Right kidney (tissue), 1 donor: ENCODE results near the gene TLNRD1.

Experiments used
- DNase-seq: peaks from one replicate; pipeline ENCODE4 v3.0.0-alpha.2; 2016

The TLNRD1 gene

DNA sequence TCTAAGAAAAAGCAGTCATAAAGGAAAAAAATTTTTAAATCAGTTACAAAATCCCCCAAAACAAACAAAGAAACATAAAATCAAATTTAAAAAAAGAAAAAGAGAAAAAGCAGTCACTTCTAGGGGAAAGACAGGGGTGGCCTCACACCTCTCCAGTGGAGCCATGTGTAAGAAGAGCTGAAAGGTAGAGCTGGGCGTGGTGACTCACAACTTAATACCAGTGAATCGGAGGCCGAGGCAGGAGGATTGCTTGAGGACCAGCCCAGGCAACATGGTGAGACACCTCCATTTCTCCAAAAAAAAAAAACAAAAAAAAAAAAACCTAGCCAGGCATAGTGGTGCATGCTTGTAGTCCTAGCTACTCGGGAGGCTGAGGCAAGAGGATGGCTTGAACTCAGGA, 25.8 kb upstream of the TLNRD1 start:
- no peak for DNase-seq

DNA sequence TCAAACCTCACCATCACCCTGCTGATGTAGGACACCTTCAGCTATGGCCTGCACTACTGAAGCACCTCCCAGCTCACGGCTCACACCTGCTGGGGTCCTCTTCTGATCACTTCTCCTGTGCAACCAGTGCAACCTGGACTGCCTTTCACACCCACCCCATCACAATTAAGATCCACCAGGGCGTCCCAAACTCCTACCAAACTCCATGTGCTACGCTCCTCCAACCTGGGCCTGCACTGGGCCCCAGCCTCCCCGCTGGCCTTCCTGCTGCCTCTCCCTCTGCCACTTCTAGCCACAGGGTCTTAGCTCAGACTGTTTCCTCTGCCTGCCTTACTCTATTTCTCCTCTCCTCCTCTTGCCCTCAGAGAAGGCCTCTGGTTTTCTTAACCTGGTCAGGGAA, 23.9 kb upstream of the TLNRD1 start:
- DNase-seq, result no peak

GRCh38 chr15:80977627-80978036, 23.1 kb upstream of the TLNRD1 start:
- no peak for DNase-seq

- DNase-seq, result no peak
Measured at GRCh38 chr15:80978685-80979329, 21.9 kb upstream of the TLNRD1 start.

- no peak for DNase-seq
Measured at GRCh38 chr15:80979538-80980200, 21.1 kb upstream of the TLNRD1 start.

- DNase-seq, result no peak
Measured at GRCh38 chr15:80982205-80982604, 18.5 kb upstream of the TLNRD1 start.

DNA sequence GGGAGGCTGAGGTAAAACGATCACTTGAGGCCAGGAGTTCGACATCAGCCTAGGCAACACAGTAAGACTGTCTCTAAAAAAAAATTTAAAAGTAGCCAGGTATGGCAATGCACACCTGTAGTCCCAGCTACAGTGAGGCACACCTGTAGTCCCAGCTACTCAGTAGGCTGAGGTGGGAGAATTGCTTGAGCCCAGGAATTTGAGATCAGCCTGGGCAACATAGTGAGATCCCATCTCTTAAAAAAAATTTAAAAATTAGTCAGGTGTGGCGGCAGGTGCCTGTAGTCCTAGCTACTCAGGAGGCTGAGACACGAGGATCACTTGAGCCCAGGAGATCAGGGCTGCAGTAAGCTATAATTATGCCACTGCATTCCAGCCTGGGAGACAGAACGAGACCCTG, 17.9 kb upstream of the TLNRD1 start:
- DNase-seq, result no peak

- no peak for DNase-seq
Measured at GRCh38 chr15:80984856-80985255, 15.9 kb upstream of the TLNRD1 start.

- no peak for DNase-seq
Measured at GRCh38 chr15:80985981-80986380, 14.7 kb upstream of the TLNRD1 start.

GRCh38 chr15:80986487-80986886, 14.2 kb upstream of the TLNRD1 start:
- DNase-seq, result no peak

DNA sequence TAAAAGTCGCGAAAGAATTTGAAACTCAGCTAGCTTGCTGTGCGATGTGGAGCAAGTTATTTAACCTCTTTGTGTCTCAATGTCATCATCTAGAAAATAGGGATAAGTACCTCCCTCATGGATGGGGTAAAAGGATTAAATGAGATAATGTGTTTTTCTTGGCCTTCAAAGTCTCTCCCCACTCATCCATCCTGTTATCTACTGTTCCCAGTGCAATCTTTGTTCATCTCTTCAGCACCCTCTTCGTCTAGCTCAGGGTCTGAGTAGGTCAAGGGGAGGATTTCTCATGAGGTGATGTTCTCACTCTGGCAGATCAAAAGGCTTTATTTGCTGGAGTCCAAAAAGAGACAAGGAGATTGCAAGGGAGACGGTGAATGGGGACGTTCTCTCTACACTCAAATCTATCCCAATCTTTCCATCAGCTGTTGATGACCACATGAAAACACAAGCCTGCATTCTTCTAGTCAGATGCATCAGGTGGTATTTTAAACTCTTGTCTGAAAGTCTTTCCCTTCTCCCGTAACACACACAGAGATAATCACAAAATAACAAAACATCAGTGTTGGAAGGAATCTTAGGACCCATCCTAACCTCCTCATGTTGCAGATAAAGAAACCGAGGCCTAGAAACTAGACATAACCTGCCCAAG, 12.5 kb upstream of the TLNRD1 start:
- DNase-seq, result no peak

GRCh38 chr15:80989081-80989517, 11.6 kb upstream of the TLNRD1 start:
- DNase-seq, result peak; percentile 25

- peak; percentile 94 for DNase-seq
Measured at GRCh38 chr15:80989518-80990478, 10.9 kb upstream of the TLNRD1 start, which contains the start of gene MESD. Gene MESD, minus strand, starts transcription at chr15:80989819. Its CDS starts 28 bp downstream, at chr15:80989791.

GRCh38 chr15:80990955-80991354, 9.8 kb upstream of the TLNRD1 start:
- no peak for DNase-seq

DNA sequence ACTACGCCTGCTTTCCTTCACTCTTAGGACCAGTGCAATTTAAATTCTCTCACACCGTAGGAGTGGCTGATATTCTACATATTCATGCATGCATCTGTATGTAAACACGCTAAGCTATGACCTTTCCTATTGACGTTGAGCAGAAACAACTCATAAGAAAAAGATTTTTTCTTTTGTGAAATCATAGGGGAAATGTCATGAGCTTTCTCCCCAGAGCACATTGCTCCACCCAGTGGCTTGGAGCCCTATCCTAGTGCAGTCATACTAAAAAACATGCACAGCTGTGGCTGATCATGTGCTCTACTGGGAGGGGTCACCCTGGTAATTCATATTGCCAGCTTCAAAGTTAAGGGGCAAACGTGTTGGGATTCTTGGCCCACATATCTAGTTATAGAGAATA, 9.3 kb upstream of the TLNRD1 start:
- no peak for DNase-seq

DNA sequence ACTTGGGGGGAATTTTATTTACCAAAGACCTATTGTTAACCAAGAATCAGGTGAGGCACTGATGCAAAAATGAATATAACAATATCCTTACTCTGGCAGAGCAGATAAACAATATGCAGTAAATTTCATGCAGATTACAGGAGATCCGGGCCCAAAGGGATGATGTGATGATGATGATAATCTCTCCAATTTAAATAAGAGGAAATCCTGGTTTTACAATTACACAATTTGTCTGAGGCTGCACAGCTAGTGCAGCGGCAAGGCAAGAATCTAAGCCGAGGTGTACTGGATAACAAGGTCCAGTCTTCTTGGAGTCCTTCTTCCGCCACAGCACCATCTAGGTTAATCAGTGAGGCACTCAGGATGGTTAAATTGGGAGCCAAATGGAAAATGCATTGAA, 8.7 kb upstream of the TLNRD1 start:
- DNase-seq, result no peak

- no peak for DNase-seq
Measured at GRCh38 chr15:80992441-80992840, 8.3 kb upstream of the TLNRD1 start.

GRCh38 chr15:80996247-80996646, 4.5 kb upstream of the TLNRD1 start:
- DNase-seq, result no peak

- DNase-seq, result no peak
Measured at GRCh38 chr15:80997692-80998091, 3.0 kb upstream of the TLNRD1 start.

- no peak for DNase-seq
Measured at GRCh38 chr15:80998251-80998650, 2.5 kb upstream of the TLNRD1 start.

DNA sequence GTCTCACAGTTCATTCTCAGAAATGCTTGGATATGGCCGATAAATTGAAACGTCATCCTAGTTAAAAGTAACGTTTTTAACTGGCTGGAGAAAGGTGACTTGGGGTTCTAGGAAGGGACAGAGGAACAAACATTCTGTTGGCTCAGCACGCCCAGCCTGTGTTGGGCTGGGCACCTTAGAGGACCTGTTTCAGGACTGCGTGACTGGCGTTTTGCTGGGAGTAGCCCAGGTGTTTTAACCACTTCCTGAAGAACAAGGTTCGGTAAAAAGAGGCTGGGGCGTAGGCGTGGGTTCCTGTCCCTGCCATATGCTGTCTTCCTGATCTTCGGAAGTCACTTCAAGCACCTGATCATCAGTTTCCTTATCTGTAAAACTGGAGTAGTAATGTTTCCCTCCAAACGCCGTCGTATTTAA, 1.1 kb upstream of the TLNRD1 start:
- no peak for DNase-seq

- DNase-seq, result peak; percentile 91
Measured at GRCh38 chr15:81000144-81000623, 539 bp upstream of the TLNRD1 start.
